Measurements from ENCODE around the gene PPP2R3B. TPM values are rescaled to one million over a fixed set of nuclear protein-coding genes. Genes with fewer than 3 reads are reported as not detected.
A peak's percentile ranks its signal among the peaks of the same experiment; 100 is the strongest.
"Not testable (repeated sequence)": the region's sequence is repeated elsewhere in the genome, so short reads cannot be mapped to it uniquely, and the experiment has no call there.

The PPP2R3B gene
- total and polyA plus RNA-seq, 7 experiments from 2014 or later = 7.3 to 53.5 (median 30.0) TPM

DNA sequence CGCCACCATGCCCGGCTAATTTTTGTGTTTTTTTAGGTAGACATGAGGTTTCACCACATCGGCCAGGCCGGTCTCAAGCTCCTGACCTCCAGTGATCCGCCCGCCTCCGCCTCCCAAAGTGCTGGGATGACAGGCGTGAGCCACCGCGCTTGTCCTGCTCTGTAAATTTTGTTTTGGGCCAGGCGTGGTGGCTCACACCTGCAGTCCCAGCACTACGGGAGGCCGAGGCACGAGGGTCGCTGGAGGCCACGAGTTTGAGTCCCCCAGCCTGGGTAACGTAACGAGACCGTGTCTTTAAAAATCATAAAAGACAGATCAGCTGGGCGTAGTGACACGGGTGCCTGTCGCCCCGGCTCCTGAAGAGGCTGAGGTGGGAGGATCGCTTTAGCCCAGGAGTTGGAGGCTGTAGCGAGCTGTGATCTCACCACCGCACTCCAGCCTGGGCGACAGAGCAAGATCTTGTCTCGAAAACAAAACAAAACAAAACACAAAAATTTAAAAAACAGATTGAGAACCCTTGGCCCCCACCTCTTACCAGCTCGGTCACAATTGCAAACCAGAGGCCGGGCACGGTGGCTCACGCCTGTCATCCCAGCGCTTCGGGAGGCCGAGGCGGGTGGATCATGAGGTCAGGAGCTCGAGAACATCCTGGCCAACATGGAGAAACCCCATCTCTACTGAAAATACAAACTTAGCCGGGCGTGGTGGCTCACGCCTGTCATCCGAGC, 34.0 kb upstream of the PPP2R3B start:
- H3K27me3 Mint-ChIP-seq = peaks cover 0 to 8% (median 0%) of the 10 kb centered on the region in 5 donors
- intact Hi-C loops (cut with micrococcal nuclease) = no loop called here
- no peak overlapping the region for H3K4me3 Mint-ChIP-seq
- no peaks in the 10 kb centered on the region for H3K4me1 ChIP-seq (ENCODE audit: control insufficient read depth in 2 of 2, insufficient read depth in 2 of 2, low read length in 2 of 2)
- H3K27me3 ChIP-seq (ENCODE audit: control insufficient read depth in 2 of 2, insufficient read depth in 2 of 2, low read length in 2 of 2) = no peaks in the 10 kb centered on the region
- no peak for ATAC-seq
- H3K27ac Mint-ChIP-seq = no peak overlapping the region
- H3K9me3 ChIP-seq (ENCODE audit: control insufficient read depth in 2 of 3, low read length in 3 of 3) = no peaks in the 10 kb centered on the region
- CTCF ChIA-PET = no interaction called here
- no peaks in the 10 kb centered on the region for H3K36me3 ChIP-seq (ENCODE audit: control insufficient read depth in 2 of 3, insufficient read depth in 3 of 3, low read length in 3 of 3)
- H3K27ac ChIP-seq (ENCODE audit: low read depth, low read length) = no peak overlapping the region
- no peak for DNase-seq
- POLR2A ChIA-PET = no interaction called here
- H3K4me1 Mint-ChIP-seq = peaks cover 0 to 2% (median 0%) of the 10 kb centered on the region in 7 donors
- no peak overlapping the region for H3K4me3 ChIP-seq (ENCODE audit: low read length)
- H3K9me3 Mint-ChIP-seq = peaks cover 0 to 6% (median 0%) of the 10 kb centered on the region in 11 donors
- peaks cover 0 to 3% (median 0%) of the 10 kb centered on the region in 5 donors for H3K36me3 Mint-ChIP-seq

GRCh38 chrX:418927-419729, 32.4 kb upstream of the PPP2R3B start:
- CTCF ChIA-PET = no interaction called here

DNA sequence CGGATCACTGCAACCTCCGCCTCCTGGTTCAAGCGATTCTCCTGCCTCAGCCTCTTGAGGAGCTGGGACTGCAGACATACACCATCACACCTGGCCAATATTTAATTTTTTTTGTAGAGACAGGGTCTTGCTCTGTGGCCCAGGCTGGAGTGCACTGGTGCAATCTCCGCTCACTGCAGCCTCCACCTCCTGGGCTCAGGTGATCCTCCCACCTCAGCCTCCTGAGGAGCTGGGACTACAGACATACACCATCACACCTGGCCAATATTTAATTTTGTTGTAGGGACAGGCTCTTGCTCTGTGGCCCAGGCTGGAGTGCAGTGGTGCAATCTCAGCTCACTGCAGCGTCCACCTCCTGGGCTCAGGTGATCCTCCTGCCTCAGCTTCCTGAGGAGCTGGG, 28.8 kb upstream of the PPP2R3B start:
- H3K4me1 Mint-ChIP-seq; H3K36me3 ChIP-seq (ENCODE audit: control insufficient read depth in 2 of 3, insufficient read depth in 3 of 3, low read length in 3 of 3); H3K4me1 ChIP-seq (ENCODE audit: control insufficient read depth in 2 of 2, insufficient read depth in 2 of 2, low read length in 2 of 2); H3K27me3 ChIP-seq (ENCODE audit: control insufficient read depth in 2 of 2, insufficient read depth in 2 of 2, low read length in 2 of 2); H3K4me3 Mint-ChIP-seq; H3K9me3 Mint-ChIP-seq; H3K27ac ChIP-seq (ENCODE audit: low read depth, low read length); H3K27ac Mint-ChIP-seq; ATAC-seq; POLR2A ChIA-PET; H3K9me3 ChIP-seq (ENCODE audit: control insufficient read depth in 2 of 3, low read length in 3 of 3); H3K36me3 Mint-ChIP-seq; H3K4me3 ChIP-seq (ENCODE audit: low read length); CTCF ChIA-PET; intact Hi-C loops (cut with micrococcal nuclease); DNase-seq: not testable (repeated sequence)
- H3K27me3 Mint-ChIP-seq = peaks cover 0 to 13% (median 0%) of the 10 kb centered on the region in 5 donors

More at GRCh38 chrX:418927-419729, 32.4 kb upstream of the PPP2R3B start:
- Histone ChIP-seq H3K27ac (ENCODE audit: low read depth, low read length) (no peak overlapping the region), H3K4me3 (ENCODE audit: low read length) (no peak overlapping the region), H3K36me3 (ENCODE audit: control insufficient read depth in 2 of 3, insufficient read depth in 3 of 3, low read length in 3 of 3) (no peaks in the 10 kb centered on the region), H3K4me1 (ENCODE audit: control insufficient read depth in 2 of 2, insufficient read depth in 2 of 2, low read length in 2 of 2) (no peaks in the 10 kb centered on the region), H3K9me3 (ENCODE audit: control insufficient read depth in 2 of 3, low read length in 3 of 3) (no peaks in the 10 kb centered on the region), H3K27me3 (ENCODE audit: control insufficient read depth in 2 of 2, insufficient read depth in 2 of 2, low read length in 2 of 2) (no peaks in the 10 kb centered on the region)
- Mint-ChIP-seq H3K4me3 (no peak overlapping the region), H3K9me3 (peaks cover 0 to 6% (median 0%) of the 10 kb centered on the region in 11 donors), H3K27ac (no peak overlapping the region), H3K27me3 (peaks cover 0 to 7% (median 5%) of the 10 kb centered on the region in 5 donors), H3K4me1 (peaks cover 0 to 2% (median 0%) of the 10 kb centered on the region in 7 donors), H3K36me3 (peaks cover 0 to 7% (median 0%) of the 10 kb centered on the region in 5 donors)
- no peak for ATAC-seq
- intact Hi-C loops (cut with micrococcal nuclease) = no loop called here
- POLR2A ChIA-PET = no interaction called here
- no peak for DNase-seq

DNA sequence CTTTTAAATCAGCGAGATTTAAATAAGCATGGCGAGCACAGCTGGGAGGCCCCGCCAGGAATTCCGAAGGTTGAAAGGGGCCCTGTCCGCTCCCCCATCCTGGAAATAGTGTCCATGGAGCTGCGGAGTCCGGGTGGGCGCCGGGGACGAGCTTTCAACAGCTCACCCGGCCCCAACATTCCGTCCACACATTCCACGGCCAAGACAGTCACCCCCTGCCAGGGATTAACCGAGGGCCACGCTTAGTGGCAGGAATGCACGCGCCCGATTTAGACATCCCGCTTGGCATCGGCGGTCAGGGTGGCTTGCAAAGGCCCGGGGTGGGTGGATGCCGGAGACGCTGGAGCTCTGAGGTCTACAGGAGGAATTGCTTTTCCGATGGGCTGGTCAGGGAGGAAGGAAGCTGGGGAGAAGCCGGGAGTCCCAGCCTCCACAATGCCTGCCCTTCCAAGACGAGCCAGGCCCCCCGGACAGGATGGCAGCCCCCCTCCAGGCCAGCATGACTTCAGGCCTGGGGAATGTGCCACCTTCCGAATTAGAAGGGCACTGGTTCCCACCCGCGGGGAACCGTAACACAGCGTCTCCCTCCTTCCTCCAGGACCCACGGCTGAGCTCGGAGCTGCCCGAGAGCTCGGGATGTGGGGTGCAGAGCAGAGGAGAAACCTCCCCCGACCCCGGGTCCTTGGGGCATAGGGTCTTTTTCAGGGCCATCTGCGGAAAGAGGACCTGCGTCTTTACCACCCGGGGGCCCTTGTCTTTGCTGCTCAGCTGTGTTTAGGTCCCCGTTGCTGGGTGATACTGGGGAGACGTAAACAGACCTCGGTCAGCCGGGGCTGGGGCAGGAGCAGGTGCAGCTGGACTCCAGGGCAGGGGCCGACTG, 26.9 kb upstream of the PPP2R3B start:
- Mint-ChIP-seq H3K27me3 (peaks cover 0 to 13% (median 0%) of the 10 kb centered on the region in 5 donors), H3K9me3 (peaks cover 0 to 4% (median 0%) of the 10 kb centered on the region in 11 donors), H3K4me1 (no peaks in the 10 kb centered on the region), H3K36me3 (peaks cover 0 to 10% (median 4%) of the 10 kb centered on the region in 5 donors), H3K27ac (peak overlapping the region in 1 of 9 donors; percentile 62), H3K4me3 (no peak overlapping the region)
- intact Hi-C loops (cut with micrococcal nuclease) = no loop called here
- Histone ChIP-seq H3K27ac (ENCODE audit: low read depth, low read length) (no peak overlapping the region), H3K9me3 (ENCODE audit: control insufficient read depth in 2 of 3, low read length in 3 of 3) (no peaks in the 10 kb centered on the region), H3K4me3 (ENCODE audit: low read length) (no peak overlapping the region), H3K4me1 (ENCODE audit: control insufficient read depth in 2 of 2, insufficient read depth in 2 of 2, low read length in 2 of 2) (no peaks in the 10 kb centered on the region), H3K36me3 (ENCODE audit: control insufficient read depth in 2 of 3, insufficient read depth in 3 of 3, low read length in 3 of 3) (no peaks in the 10 kb centered on the region), H3K27me3 (ENCODE audit: control insufficient read depth in 2 of 2, insufficient read depth in 2 of 2, low read length in 2 of 2) (no peaks in the 10 kb centered on the region)
- no peak for DNase-seq
- ChIA-PET CTCF (no interaction called here), POLR2A (no interaction called here)
- ATAC-seq = no peak

DNA sequence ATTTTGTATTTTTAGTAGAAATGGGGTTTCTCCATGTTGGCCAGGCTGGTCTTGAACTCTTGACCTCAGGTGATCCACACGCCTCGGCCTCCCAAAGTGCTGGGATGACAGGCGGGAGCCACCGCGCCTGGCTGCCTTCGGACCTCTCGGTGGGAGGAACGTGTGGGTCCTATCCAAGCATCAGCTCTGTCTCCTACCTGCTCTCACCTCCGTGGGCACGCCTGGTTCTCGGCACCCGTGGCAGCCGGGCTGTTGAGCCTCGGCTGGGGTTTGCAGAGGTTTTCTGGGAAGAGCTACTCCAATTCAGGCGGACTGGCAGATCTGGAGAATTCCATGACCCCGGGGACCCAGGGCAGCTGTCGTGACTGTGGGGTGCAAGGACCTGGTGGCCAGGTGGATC, 23.6 kb upstream of the PPP2R3B start:
- Mint-ChIP-seq H3K4me1 (no peaks in the 10 kb centered on the region), H3K9me3 (peaks cover 0 to 4% (median 0%) of the 10 kb centered on the region in 11 donors), H3K4me3 (no peak overlapping the region), H3K36me3 (peaks cover 0 to 10% (median 7%) of the 10 kb centered on the region in 5 donors), H3K27ac (no peak overlapping the region), H3K27me3 (peaks cover 0 to 13% (median 0%) of the 10 kb centered on the region in 5 donors)
- Histone ChIP-seq H3K36me3 (ENCODE audit: control insufficient read depth in 2 of 3, insufficient read depth in 3 of 3, low read length in 3 of 3) (no peaks in the 10 kb centered on the region), H3K27me3 (ENCODE audit: control insufficient read depth in 2 of 2, insufficient read depth in 2 of 2, low read length in 2 of 2) (no peaks in the 10 kb centered on the region), H3K4me3 (ENCODE audit: low read length) (no peak overlapping the region), H3K9me3 (ENCODE audit: control insufficient read depth in 2 of 3, low read length in 3 of 3) (no peaks in the 10 kb centered on the region), H3K27ac (ENCODE audit: low read depth, low read length) (no peak overlapping the region), H3K4me1 (ENCODE audit: control insufficient read depth in 2 of 2, insufficient read depth in 2 of 2, low read length in 2 of 2) (no peaks in the 10 kb centered on the region)
- DNase-seq (no peak), ATAC-seq (no peak)
- ChIA-PET POLR2A (no interaction called here), CTCF (no interaction called here)
- intact Hi-C loops (cut with micrococcal nuclease) = no loop called here

GRCh38 chrX:405149-405548, 18.4 kb upstream of the PPP2R3B start:
- Mint-ChIP-seq H3K4me3 (no peak overlapping the region), H3K27me3 (no peaks in the 10 kb centered on the region), H3K4me1 (peaks cover 0 to 3% (median 0%) of the 10 kb centered on the region in 7 donors), H3K36me3 (peaks cover 0 to 8% (median 3%) of the 10 kb centered on the region in 5 donors), H3K9me3 (peaks cover 0 to 4% (median 0%) of the 10 kb centered on the region in 11 donors), H3K27ac (no peak overlapping the region)
- H3K27me3 ChIP-seq (ENCODE audit: control insufficient read depth in 2 of 2, insufficient read depth in 2 of 2, low read length in 2 of 2) = no peaks in the 10 kb centered on the region
- H3K4me1 ChIP-seq (ENCODE audit: control insufficient read depth in 2 of 2, insufficient read depth in 2 of 2, low read length in 2 of 2) = no peaks in the 10 kb centered on the region
- DNase-seq = no peak
- no peak overlapping the region for H3K27ac ChIP-seq (ENCODE audit: low read depth, low read length)
- ATAC-seq = no peak
- ChIA-PET CTCF (no interaction called here), POLR2A (no interaction called here)
- intact Hi-C loops (cut with micrococcal nuclease) = no loop called here
- H3K9me3 ChIP-seq (ENCODE audit: control insufficient read depth in 2 of 3, low read length in 3 of 3) = no peaks in the 10 kb centered on the region
- no peak overlapping the region for H3K4me3 ChIP-seq (ENCODE audit: low read length)
- no peaks in the 10 kb centered on the region for H3K36me3 ChIP-seq (ENCODE audit: control insufficient read depth in 2 of 3, insufficient read depth in 3 of 3, low read length in 3 of 3)

Data from naive thymus-derived CD4-positive, alpha-beta T cell (primary cell).